GM19043 (cell line): ENCODE measurements around the gene LYRM1.
"Not testable (repeated sequence)": the region's sequence is repeated elsewhere in the genome, so short reads cannot be mapped to it uniquely, and the experiment has no call there.

ENCODE experiments used
- ATAC-seq: cut with Tn5 transposase; IDR thresholded peaks from one replicate; pipeline ENCODE4 v1.9.1; 2021; ENCODE audit warnings: low read depth; ENCODE audit not compliant: unreplicated experiment

LYRM1 gene

GRCh38 chr16:20969386-20969785, 68.8 kb downstream of the LYRM1 start:
- ATAC-seq = no peak

- no peak for ATAC-seq
These were observed 70.8 kb downstream of the LYRM1 start for GRCh38 chr16:20971401-20971800.

- ATAC-seq = not testable (repeated sequence)
These were observed 72.6 kb downstream of the LYRM1 start for GRCh38 chr16:20973201-20973600.
